Panc1 (cell line): Measurements from ENCODE around the gene PCDHB5.
"Not testable (repeated sequence)": the region's sequence is repeated elsewhere in the genome, so short reads cannot be mapped to it uniquely, and the experiment has no call there.

Experiments
- POLR2AphosphoS5 ChIP-seq: IDR thresholded peaks from 2 replicates; pipeline ENCODE4 v1.6.1; 2012; ENCODE audit warnings: mild to moderate bottlenecking, low read depth, low read length, moderate library complexity
- SIN3A ChIP-seq: IDR thresholded peaks from 2 replicates; pipeline ENCODE4 v1.6.1; 2012; ENCODE audit warnings: low read depth, mild to moderate bottlenecking, low read length, moderate library complexity, borderline replicate concordance; ENCODE audit not compliant: insufficient read depth
- TF ChIP-seq, protein P1 (sequence below): fragments of 450-650 bp; IDR thresholded peaks from 2 replicates; pipeline ENCODE4 v1.5.1; 2017; ENCODE audit warnings: mild to moderate bottlenecking
- TF ChIP-seq, protein P2 (sequence below), 2 experiments: IDR thresholded peaks; 2 replicates each; pipeline ENCODE4 v1.6.1; 2011 to 2012; ENCODE audit warnings: low read depth in 2 of 2, control low read depth in 1 of 2, low read length in 1 of 2, mild to moderate bottlenecking in 1 of 2, moderate library complexity in 1 of 2; ENCODE audit not compliant: insufficient read depth in 1 of 2

DNA sequence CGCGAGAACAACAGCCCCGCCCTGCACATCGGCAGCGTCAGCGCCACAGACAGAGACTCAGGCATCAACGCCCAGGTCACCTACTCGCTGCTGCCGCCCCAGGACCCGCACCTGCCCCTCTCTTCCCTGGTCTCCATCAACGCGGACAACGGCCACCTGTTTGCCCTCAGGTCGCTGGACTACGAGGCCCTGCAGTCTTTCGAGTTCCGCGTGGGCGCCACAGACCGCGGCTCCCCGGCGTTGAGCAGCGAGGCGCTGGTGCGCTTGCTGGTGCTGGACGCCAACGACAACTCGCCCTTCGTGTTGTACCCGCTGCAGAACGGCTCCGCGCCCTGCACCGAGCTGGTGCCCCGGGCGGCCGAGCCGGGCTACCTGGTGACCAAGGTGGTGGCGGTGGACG, 16.6 kb downstream of the PCDHB5 start:
- TF ChIP-seq, protein P1, sequence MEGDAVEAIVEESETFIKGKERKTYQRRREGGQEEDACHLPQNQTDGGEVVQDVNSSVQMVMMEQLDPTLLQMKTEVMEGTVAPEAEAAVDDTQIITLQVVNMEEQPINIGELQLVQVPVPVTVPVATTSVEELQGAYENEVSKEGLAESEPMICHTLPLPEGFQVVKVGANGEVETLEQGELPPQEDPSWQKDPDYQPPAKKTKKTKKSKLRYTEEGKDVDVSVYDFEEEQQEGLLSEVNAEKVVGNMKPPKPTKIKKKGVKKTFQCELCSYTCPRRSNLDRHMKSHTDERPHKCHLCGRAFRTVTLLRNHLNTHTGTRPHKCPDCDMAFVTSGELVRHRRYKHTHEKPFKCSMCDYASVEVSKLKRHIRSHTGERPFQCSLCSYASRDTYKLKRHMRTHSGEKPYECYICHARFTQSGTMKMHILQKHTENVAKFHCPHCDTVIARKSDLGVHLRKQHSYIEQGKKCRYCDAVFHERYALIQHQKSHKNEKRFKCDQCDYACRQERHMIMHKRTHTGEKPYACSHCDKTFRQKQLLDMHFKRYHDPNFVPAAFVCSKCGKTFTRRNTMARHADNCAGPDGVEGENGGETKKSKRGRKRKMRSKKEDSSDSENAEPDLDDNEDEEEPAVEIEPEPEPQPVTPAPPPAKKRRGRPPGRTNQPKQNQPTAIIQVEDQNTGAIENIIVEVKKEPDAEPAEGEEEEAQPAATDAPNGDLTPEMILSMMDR: not testable (repeated sequence)
- TF ChIP-seq SIN3A, POLR2AphosphoS5: not testable (repeated sequence)
- TF ChIP-seq, protein P2, sequence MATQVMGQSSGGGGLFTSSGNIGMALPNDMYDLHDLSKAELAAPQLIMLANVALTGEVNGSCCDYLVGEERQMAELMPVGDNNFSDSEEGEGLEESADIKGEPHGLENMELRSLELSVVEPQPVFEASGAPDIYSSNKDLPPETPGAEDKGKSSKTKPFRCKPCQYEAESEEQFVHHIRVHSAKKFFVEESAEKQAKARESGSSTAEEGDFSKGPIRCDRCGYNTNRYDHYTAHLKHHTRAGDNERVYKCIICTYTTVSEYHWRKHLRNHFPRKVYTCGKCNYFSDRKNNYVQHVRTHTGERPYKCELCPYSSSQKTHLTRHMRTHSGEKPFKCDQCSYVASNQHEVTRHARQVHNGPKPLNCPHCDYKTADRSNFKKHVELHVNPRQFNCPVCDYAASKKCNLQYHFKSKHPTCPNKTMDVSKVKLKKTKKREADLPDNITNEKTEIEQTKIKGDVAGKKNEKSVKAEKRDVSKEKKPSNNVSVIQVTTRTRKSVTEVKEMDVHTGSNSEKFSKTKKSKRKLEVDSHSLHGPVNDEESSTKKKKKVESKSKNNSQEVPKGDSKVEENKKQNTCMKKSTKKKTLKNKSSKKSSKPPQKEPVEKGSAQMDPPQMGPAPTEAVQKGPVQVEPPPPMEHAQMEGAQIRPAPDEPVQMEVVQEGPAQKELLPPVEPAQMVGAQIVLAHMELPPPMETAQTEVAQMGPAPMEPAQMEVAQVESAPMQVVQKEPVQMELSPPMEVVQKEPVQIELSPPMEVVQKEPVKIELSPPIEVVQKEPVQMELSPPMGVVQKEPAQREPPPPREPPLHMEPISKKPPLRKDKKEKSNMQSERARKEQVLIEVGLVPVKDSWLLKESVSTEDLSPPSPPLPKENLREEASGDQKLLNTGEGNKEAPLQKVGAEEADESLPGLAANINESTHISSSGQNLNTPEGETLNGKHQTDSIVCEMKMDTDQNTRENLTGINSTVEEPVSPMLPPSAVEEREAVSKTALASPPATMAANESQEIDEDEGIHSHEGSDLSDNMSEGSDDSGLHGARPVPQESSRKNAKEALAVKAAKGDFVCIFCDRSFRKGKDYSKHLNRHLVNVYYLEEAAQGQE (IDR thresholded peaks at IDR 0.05; ENCODE audit: insufficient read depth in 1 of 2, low read depth in 2 of 2, low read length in 1 of 2): not testable (repeated sequence)
